ENCODE data around the gene TAF11L14. TPM values are rescaled to one million over a fixed set of nuclear protein-coding genes. Genes with fewer than 3 reads are reported as not detected.
"Not testable (repeated sequence)": the region's sequence is repeated elsewhere in the genome, so short reads cannot be mapped to it uniquely, and the experiment has no call there.

Gene TAF11L14
- total RNA-seq, 1 experiment from 2014 or later, result not detected

DNA sequence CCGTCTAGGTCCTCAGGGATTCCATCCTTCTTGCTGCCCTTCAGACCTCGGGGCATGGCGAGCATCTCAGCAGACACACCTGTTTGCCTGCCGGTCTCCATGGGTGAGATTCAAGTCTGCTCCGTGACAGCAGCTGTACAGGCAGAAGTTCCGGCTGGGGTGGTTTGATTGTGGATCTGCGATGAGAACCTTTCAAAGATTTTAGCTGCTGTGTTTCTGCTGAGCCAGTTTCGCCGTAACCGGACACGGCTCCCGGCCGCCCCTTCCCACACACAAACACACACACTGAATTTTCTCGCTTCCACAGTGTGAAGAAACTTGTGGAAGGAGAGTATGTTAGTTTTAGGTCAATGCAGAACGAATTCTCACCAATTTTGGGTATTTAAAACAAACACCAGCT, 36.5 kb upstream of the TAF11L14 start, which contains the start of gene TAF11L10:
TAF11L10 (minus strand) TSS at position 101 of the 400 bp plus-strand sequence.
- CTCF ChIA-PET; BruUV-seq (replicated peaks); H3K4me3 ChIP-seq (replicated peaks in 1 of 2; ENCODE audit: low read depth in 1 of 2, low read length in 2 of 2): not testable (repeated sequence)

GRCh38 chr5:17603880-17604279, 30.4 kb upstream of the TAF11L14 start, which contains the start of gene TAF11L11:
TAF11L11 (plus strand) TSS chr5:17604183.
- DNase-seq (ENCODE audit: low read depth, low spot score); POLR2A ChIA-PET; RAD21 ChIA-PET (ENCODE audit: low non-redundant PET in 1 of 2, low total read pairs in 2 of 2, uncharacterized antibody in 2 of 2, unreplicated experiment in 2 of 2); H3K9me3 ChIP-seq (ENCODE audit: control insufficient read depth in 1 of 2, insufficient read depth in 1 of 2, low read depth in 1 of 2, low read length in 2 of 2); BruUV-seq (replicated peaks); H2AFZ ChIP-seq (ENCODE audit: low read depth, low read length, poor library complexity, severe bottlenecking); intact Hi-C loops (cut with micrococcal nuclease); CTCF ChIA-PET; H3K27me3 ChIP-seq (ENCODE audit: insufficient read depth, low read length); H3K4me1 ChIP-seq (ENCODE audit: control insufficient read depth in 1 of 2, insufficient read depth in 2 of 2, low read length in 2 of 2); H3K9me2 ChIP-seq (ENCODE audit: insufficient read depth); H3K27ac ChIP-seq (ENCODE audit: low read depth, low read length); H3K36me3 ChIP-seq (ENCODE audit: control insufficient read depth in 1 of 2, insufficient read depth in 2 of 2, low read length in 2 of 2); ATAC-seq; H3K79me2 ChIP-seq (ENCODE audit: insufficient read depth, low read length); H3K9ac ChIP-seq (ENCODE audit: low read length); H3K4me3 ChIP-seq (replicated peaks in 1 of 2; ENCODE audit: low read depth in 1 of 2, low read length in 2 of 2); H3K4me2 ChIP-seq (ENCODE audit: low read length); H4K20me1 ChIP-seq (ENCODE audit: insufficient read depth): not testable (repeated sequence)

More for the DNA sequence above, 36.5 kb upstream of the TAF11L14 start, which contains the start of gene TAF11L10:
- H3K9me3 ChIP-seq (ENCODE audit: control insufficient read depth in 1 of 2, insufficient read depth in 1 of 2, low read depth in 1 of 2, low read length in 2 of 2); RAD21 ChIA-PET (ENCODE audit: low non-redundant PET in 1 of 2, low total read pairs in 2 of 2, uncharacterized antibody in 2 of 2, unreplicated experiment in 2 of 2); intact Hi-C loops (cut with micrococcal nuclease); H3K27ac ChIP-seq (ENCODE audit: low read depth, low read length); H3K79me2 ChIP-seq (ENCODE audit: insufficient read depth, low read length); POLR2A ChIA-PET; ATAC-seq; H3K27me3 ChIP-seq (ENCODE audit: insufficient read depth, low read length); H2AFZ ChIP-seq (ENCODE audit: low read depth, low read length, poor library complexity, severe bottlenecking); H3K9ac ChIP-seq (ENCODE audit: low read length); H4K20me1 ChIP-seq (ENCODE audit: insufficient read depth); H3K4me1 ChIP-seq (ENCODE audit: control insufficient read depth in 1 of 2, insufficient read depth in 2 of 2, low read length in 2 of 2); H3K9me2 ChIP-seq (ENCODE audit: insufficient read depth); H3K4me2 ChIP-seq (ENCODE audit: low read length); H3K36me3 ChIP-seq (ENCODE audit: control insufficient read depth in 1 of 2, insufficient read depth in 2 of 2, low read length in 2 of 2); DNase-seq (ENCODE audit: low read depth, low spot score): not testable (repeated sequence)

GRCh38 chr5:17604951-17605350, 29.3 kb upstream of the TAF11L14 start:
- peaks cover 0 to 4% of the 10 kb centered on the region in 2 experiments; a peak in 2 of 4 replicates for H3K9me3 ChIP-seq (ENCODE audit: control insufficient read depth in 1 of 2, insufficient read depth in 1 of 2, low read depth in 1 of 2, low read length in 2 of 2)
- H3K36me3 ChIP-seq (ENCODE audit: control insufficient read depth in 1 of 2, insufficient read depth in 2 of 2, low read length in 2 of 2), result no peaks in the 10 kb centered on the region
- BruUV-seq (replicated peaks), result no TSS peak
- no peak overlapping the region for H2AFZ ChIP-seq (ENCODE audit: low read depth, low read length, poor library complexity, severe bottlenecking)
- no peaks in the 10 kb centered on the region for H3K4me1 ChIP-seq (ENCODE audit: control insufficient read depth in 1 of 2, insufficient read depth in 2 of 2, low read length in 2 of 2)
- ChIA-PET CTCF (no interaction called here), RAD21 (ENCODE audit: low non-redundant PET in 1 of 2, low total read pairs in 2 of 2, uncharacterized antibody in 2 of 2, unreplicated experiment in 2 of 2) (no interaction called here), POLR2A (no interaction called here)
- H3K9me2 ChIP-seq (ENCODE audit: insufficient read depth), result no peaks in the 10 kb centered on the region
- no peaks in the 10 kb centered on the region for H4K20me1 ChIP-seq (ENCODE audit: insufficient read depth)
- no peak overlapping the region for H3K27ac ChIP-seq (ENCODE audit: low read depth, low read length)
- H3K4me2 ChIP-seq (ENCODE audit: low read length), result no peak overlapping the region
- H3K9ac ChIP-seq (ENCODE audit: low read length), result no peak overlapping the region
- no peaks in the 10 kb centered on the region for H3K27me3 ChIP-seq (ENCODE audit: insufficient read depth, low read length)
- no peak for ATAC-seq
- no peaks in the 10 kb centered on the region for H3K79me2 ChIP-seq (ENCODE audit: insufficient read depth, low read length)
- DNase-seq (ENCODE audit: low read depth, low spot score), result no peak
- intact Hi-C loops (cut with micrococcal nuclease), result no loop called here
- H3K4me3 ChIP-seq (replicated peaks in 1 of 2; ENCODE audit: low read depth in 1 of 2, low read length in 2 of 2), result no peak overlapping the region
- TF ChIP-seq, protein P1, sequence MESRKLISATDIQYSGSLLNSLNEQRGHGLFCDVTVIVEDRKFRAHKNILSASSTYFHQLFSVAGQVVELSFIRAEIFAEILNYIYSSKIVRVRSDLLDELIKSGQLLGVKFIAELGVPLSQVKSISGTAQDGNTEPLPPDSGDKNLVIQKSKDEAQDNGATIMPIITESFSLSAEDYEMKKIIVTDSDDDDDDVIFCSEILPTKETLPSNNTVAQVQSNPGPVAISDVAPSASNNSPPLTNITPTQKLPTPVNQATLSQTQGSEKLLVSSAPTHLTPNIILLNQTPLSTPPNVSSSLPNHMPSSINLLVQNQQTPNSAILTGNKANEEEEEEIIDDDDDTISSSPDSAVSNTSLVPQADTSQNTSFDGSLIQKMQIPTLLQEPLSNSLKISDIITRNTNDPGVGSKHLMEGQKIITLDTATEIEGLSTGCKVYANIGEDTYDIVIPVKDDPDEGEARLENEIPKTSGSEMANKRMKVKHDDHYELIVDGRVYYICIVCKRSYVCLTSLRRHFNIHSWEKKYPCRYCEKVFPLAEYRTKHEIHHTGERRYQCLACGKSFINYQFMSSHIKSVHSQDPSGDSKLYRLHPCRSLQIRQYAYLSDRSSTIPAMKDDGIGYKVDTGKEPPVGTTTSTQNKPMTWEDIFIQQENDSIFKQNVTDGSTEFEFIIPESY (IDR thresholded peaks at IDR 0.05; ENCODE audit: extremely low read depth, insufficient replicate concordance, low read length), result no peak
- no peak for TF ChIP-seq POLR2A (IDR thresholded peaks at IDR 0.05; ENCODE audit: borderline replicate concordance, extremely low read depth, insufficient read depth, insufficient read length)
- TF ChIP-seq TCF7L2 (IDR thresholded peaks at IDR 0.05; ENCODE audit: borderline replicate concordance, extremely low read depth, insufficient read depth, insufficient read length), result no peak
- no peak for TF ChIP-seq EZH2 (IDR thresholded peaks at IDR 0.05)
- TF ChIP-seq, protein P2, sequence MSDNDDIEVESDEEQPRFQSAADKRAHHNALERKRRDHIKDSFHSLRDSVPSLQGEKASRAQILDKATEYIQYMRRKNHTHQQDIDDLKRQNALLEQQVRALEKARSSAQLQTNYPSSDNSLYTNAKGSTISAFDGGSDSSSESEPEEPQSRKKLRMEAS (IDR thresholded peaks at IDR 0.05), result no peak
- no peak for TF ChIP-seq ZNF274 (IDR thresholded peaks at IDR 0.05; ENCODE audit: low read depth, low read length)
- TF ChIP-seq, protein P3, sequence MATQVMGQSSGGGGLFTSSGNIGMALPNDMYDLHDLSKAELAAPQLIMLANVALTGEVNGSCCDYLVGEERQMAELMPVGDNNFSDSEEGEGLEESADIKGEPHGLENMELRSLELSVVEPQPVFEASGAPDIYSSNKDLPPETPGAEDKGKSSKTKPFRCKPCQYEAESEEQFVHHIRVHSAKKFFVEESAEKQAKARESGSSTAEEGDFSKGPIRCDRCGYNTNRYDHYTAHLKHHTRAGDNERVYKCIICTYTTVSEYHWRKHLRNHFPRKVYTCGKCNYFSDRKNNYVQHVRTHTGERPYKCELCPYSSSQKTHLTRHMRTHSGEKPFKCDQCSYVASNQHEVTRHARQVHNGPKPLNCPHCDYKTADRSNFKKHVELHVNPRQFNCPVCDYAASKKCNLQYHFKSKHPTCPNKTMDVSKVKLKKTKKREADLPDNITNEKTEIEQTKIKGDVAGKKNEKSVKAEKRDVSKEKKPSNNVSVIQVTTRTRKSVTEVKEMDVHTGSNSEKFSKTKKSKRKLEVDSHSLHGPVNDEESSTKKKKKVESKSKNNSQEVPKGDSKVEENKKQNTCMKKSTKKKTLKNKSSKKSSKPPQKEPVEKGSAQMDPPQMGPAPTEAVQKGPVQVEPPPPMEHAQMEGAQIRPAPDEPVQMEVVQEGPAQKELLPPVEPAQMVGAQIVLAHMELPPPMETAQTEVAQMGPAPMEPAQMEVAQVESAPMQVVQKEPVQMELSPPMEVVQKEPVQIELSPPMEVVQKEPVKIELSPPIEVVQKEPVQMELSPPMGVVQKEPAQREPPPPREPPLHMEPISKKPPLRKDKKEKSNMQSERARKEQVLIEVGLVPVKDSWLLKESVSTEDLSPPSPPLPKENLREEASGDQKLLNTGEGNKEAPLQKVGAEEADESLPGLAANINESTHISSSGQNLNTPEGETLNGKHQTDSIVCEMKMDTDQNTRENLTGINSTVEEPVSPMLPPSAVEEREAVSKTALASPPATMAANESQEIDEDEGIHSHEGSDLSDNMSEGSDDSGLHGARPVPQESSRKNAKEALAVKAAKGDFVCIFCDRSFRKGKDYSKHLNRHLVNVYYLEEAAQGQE (IDR thresholded peaks at IDR 0.05; ENCODE audit: low read depth), result no peak
